LHCN-M2 (cell line): ENCODE data around the gene MRPL49. TPM values are rescaled to one million over a fixed set of nuclear protein-coding genes. Genes with fewer than 3 reads are reported as not detected.
"Not testable (repeated sequence)": the region's sequence is repeated elsewhere in the genome, so short reads cannot be mapped to it uniquely, and the experiment has no call there.

Experiments used
- DNase-seq: peaks from one replicate; pipeline ENCODE4 v3.0.0-alpha.2; 2012; ENCODE audit warnings: low read depth
- total RNA-seq: library from RNA; depleted of rRNA; stranded (reverse); fragments of >200 nt; gene quantifications from 2 replicates; pipeline ENCODE4 v1.2.3, GENCODE V29; 2014

MRPL49 gene
- total RNA-seq, 1 experiment from 2014 or later, result 68.3 TPM

DNA sequence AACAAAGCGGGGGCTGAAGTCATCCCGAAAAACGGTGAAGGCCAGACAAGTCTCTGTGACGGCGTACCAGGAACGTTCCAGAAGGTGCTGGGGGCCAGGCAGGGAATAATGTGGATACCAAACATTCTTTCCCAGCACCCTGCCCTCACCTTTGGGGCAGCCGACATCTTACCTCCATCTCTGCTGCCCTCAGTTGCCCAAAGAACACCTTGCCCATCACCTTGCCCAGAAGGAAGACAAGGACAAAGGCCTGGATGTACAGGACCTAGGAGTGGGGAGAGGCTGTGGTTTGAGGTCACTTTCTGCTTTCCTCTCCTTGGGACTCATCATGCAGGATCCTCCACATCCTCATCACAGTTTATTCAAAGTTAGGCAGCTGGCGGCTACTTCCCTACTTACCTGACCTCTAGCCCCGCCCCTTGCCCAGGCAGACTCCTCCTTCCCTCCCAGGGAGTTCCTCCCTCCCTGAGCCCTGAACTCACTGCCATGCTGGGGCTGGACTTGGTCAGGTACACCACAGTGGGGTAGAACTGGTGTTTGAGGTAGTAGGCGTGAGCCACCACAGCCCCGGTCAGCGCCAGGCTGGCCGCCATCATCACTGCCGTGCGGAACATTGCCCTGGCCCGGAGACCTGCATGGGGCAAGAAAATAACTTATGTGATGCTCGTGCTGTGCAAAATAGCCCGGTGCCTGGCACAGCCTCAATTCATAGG lies 11.0 kb downstream of the MRPL49 start:
- DNase-seq, result no peak

DNA sequence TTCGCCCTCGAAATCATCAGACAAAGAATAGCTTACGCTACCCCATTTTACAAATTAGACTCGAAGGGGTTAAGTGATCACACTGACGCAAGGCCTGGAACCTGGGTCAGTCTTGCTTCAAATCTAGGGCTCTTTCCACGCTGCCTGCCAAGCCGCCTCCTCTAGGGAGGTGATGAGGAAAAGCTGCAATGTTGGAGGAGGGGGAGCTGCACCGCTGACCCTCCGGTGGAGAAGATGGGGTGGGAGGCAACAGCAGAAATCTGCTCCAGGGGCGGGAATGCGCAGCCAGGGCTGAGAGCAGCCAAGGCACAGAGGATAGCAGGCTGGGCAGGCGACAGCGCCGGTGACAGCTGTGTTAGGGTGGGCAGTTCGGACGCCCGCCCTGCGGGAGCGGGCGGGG lies 11.6 kb downstream of the MRPL49 start:
- no peak for DNase-seq

DNA sequence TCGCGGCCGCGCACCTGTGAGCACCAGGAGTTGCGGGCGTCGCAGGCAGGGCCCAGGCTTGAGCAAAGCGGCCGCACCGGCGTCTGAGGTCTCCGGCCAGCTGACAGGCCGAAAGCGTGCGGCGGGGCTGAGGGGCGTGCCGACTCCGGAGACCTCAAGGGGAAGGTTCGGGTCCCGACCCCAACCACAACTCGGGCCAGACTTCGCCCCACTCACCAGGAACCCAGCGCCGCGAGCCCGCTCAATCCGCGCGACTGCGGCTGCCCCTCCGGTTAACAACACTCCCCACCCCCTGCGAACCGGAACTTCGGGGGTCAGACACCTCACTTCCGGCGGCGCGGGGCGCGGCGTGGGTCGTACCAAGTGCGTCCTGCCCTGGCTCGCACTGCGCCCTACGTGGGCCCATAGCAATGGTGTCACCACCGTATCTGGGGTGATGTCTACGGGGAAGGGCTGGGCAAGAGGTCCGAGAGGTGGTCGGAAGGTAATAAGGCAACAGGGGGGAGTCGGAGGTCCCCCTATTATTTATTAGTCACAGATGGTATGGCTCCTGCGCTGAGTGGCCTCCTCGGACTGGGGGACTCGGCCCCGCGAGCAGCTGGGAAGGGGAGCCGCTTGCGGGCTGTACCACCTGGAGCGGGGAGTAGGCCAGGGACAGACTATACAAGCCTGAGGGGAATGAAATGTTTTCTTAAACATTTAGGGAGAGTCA lies 12.3 kb downstream of the MRPL49 start, which contains the start of gene SYVN1:
TSS of gene SYVN1 (minus strand) at position 280 of the 712 bp plus-strand sequence. CDS start 918 bp downstream, outside the sequence.
- DNase-seq, result peak; percentile 82

DNA sequence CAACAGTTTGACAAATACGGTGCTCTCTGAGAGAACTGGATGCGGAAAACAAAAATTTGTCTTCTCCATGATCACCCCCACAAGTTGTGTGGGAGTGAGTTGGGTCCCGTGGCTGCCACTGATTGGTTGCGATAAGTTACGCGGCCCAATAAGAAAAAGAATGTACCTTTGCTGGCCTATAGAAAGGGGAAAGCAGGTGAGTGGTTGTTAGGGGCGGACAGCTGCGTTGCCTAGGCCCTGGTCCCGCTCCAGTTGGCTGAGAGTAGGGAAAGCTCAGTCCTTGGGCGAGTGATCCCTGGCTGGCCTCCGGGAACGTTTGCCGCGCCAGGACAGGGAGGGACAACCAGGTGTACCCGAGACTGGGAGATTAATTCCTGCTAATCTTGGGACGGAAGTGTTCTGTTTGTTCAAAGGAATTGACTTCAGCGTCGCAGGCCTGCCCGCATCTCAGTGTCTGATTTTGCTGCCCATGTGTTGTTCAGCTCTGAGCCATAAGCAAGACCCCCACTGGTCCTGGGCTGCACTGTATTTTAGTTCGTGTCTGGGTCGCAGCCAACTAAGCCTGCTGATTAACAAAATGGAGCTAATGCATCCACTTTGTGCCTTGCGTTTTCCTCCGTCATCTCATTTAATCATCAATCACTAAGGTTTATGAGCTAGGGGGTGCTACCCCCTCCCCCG lies 13.0 kb downstream of the MRPL49 start:
- peak; percentile 95 for DNase-seq

DNA sequence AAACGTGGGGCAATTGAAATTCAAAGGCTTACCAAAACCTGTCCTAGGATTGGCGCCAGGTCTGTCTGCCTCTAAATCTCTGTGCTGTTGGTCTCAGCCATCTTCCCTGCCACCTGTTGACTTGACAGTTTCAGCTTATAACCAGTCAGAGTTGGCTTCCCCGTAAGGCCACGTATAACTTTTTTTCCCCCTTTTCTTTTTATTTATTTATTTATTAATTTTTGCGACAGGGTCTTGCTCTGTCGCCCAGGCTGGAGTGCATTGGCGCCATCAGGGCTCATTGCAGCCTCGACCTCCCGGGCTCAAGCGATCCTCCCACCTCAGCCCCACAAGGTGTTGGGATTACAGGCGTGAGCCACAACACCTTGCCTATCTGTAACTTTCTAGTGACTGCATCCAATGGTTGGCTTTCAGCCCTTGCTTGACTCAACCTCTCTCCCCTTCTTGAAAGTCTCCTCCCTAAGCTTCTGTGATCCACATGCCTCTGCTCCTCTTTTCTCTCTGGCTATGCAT lies 13.6 kb downstream of the MRPL49 start:
- no peak for DNase-seq

DNA sequence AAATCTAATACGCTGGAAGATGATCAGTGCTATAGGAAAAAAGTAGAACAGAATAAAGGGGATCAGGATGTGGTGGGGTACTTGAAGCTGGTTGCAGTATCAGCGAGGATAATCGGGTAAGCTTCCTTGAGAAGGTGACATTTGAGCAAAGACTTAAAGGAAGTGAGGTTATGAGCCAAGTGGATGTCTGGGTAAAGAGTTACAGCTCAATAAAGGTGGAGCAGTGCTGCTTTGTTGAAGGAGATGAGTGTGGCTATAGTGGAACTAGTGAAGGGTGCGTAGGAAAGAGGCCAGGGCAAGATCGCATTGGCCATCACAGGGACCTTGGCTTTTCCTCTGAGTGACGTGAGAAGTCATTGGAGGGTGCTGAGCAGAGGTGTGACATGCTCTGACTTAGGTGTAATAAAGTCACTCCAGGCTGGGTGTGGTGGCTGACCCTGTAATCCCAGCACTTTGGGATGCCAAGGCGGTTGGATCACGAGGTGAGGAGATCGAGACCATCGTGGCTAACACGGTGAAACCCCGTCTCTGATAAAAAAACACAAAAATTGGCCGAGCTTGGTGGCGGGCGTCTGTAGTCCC lies 14.5 kb downstream of the MRPL49 start:
- DNase-seq, result no peak

DNA sequence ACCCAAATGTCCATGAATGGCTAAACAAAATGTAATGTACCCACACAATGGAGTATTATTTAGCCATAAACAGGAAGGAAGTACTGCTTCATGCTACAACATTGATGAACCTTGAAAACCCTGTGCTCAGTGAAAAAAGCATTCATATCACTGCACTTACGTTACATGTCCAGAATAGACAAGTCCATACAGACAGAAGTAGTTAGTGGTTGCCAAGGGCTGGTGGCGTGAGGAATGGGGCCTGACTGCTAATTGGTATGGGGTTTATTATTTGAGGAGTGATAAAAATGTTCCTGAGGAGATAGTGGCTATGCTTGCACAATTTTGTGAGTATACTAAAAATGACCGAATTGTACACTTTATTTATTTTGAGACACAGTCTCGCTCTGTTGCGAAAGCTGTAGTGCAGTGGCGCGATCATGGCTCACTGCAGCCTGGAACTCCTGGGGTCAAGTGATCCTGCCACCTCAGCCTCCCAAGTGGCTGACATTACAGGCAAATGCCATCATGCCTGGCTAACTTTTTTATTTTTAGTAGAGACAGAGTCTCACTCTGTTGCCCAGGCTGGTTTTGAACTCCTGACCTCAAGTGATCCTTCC lies 19.9 kb downstream of the MRPL49 start:
- DNase-seq, result no peak

DNA sequence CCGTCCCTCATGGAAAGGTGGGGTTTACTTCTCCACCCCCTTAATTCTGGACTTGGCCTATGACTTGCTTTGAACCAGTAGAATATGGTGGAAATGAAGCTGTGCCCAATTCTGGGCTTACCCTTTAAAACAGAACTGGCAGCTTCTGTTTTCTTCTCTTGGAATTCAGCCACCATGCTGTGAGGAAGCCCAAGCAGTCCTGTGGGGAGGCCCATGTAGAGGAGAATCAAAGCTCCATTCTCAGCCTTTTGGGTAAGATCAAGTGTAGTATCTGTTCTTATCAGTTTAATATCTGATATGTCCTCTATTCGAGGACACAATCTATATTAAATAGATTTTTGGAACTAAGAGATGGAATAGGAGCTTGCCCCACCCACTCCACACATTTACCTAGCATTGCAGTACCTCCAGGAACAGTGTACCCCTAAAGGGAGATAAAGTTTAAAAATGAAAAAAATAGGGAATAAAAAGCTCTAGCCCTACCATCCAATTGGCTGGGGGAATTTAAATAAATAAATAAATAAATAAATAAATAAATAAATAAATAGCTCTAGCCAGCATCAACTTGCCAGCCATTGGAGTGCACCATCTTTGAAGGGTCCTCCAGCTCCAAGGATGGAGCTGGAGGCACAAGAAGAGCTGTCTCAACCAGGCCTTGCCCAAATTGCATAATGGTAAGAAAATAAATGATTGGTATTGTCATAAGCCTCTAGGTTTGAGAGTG lies 25.4 kb downstream of the MRPL49 start:
- no peak for DNase-seq

DNA sequence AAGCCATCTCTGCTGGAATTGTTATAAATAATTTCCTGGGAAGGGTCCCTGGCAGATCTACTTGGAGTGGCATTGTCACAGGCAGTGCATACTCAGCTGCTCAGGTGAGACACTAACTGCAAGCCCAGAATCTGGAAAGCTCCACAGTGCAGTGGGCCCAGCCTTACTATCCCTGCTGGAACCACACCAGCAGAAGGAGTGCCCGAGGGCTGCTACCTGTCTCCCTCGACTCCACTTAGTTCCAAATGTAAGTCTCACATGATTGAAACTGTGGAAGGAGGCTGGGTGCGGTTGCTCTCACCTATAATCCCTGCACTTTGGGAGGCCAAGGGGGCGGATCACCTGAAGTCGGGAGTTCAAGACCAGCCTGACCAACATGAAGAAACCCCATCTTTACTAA lies 26.5 kb downstream of the MRPL49 start:
- DNase-seq, result no peak

DNA sequence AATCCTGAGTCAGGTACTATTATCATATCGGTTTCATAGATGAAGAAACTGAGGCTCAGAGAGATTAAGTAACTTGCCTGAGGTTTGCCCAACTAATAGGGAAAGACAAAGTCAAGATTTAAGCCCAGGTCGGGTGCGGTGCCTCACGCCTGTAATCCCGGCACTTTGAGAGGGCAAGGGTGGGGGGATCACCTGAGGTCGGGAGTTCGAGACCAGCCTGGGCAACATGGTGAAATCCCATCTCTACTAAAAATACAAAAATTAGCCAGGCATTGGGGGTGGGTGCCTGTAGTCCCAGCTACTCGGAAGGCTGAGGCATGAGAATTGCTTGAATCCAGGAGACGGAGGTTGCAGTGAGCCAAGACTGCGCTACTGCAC lies 28.0 kb downstream of the MRPL49 start:
- not testable (repeated sequence) for DNase-seq

DNA sequence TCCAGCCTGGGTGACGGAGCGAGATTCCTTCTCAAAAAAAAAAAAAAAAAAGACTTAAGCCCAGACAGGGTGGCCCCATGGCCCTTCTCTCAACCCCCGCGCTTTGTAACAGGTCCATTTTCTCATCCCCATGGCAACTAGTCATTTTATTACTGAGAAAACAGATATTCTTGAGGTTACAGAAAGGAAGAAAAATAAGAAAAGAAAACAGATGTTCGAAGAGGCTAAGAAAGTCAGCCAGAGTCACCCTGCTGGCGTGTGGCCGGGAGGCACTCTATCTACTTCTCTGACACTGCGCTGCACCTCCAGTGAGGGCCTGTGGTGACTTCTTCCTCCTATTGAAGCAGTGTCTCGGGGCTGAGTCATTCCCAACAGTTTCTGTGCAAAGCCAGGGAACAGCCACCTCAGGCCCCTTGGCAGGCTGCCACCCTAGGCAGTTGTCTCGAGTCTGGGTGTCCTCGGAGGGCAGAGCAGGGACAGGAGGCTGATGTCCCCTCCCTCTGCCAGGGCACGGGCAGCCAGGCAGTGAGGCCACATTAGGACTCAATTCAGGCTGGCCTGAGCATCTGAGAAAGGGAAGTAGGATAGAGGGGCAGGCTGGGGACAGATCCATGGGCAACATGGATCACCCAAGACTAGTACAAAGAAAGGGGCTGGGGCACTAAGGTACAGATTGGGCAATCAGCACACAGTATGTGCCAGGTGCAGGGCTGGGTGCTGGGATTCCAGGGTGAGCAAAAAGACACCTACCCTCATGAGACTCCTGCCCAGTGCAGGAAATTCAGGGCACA lies 28.6 kb downstream of the MRPL49 start:
- DNase-seq, result peak; percentile 92

DNA sequence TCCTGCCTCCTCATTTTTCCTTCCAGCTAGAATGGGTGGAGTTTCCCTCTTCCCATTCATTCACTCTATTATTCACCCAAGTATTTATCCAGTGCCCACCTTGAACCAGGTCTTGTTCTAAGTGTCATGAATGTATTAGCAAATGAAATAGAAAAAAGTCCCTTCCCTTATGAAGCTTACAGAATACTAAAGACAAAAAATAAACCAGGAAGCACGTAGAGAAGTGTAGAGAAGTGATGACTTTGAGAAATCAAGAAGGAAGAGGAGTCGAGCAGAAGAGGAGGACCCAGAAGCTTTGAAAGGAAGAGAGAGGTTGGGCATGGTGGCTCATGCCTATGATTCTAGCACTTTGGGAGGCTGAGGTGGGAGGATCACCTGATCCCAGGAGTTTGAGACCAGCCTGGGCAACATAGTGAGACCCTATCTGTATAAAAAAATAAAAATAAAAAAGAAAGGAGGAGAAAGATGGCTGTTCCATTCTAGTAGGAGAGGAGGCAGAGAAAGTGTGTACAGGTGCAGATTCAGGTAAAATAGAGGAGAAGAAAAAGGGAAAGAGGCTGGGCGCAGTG lies 29.3 kb downstream of the MRPL49 start:
- DNase-seq, result no peak

DNA sequence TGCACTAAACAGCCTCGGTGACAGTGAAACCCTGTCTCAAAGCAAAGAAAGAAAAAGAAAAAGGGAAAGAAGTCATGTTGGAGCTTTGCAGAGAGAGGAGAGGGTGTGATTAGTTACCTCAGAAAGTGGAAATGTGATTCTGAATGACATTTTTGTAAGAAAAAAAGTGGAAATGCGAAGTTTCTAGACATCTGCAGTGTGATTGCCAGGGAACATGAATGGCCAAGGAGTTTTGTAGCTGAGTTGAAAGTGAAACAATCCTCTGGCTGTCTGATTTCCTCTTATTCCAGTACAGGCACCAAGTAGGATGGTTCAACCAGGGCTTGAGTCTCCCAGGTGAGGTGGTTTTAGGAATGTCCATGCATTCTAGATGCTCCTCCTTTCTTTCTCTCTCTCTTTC lies 30.0 kb downstream of the MRPL49 start:
- no peak for DNase-seq

DNA sequence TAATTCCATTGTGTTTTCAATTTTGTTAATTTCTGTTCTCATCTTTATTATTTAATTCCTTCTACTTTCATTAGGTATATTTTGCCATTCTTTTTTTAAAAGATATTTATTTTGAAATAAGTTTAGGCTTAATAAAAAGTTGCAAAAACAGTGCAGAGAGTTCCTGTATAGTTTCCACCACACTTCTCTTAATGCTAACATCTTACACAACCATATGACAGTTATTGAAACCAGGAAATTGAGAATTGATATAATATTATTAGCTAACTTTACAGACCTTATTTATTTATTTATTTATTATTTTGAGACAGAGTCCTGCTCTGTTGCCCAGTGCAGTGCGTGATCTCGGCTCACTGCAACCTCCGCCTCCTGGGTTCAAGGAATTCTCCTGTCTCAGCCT lies 34.1 kb downstream of the MRPL49 start:
- no peak for DNase-seq

DNA sequence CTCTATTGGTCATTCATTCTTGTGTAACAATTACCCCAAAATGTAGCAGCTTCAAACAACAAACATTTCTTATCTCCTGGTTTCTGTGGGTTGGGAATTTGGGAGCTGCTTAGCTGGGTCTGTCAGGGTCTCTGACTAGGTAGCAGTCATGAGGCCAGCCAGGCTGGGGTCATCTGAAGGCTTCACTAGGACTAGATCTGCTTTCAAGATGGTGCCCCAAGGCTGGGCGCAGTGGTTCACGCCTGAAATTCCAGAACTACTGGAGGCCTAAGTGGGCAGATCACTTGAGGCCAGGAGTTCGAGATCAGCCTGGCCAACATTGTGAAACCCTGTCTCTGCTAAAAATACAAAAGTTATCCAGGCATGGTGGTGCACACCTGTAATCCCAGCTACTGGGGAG lies 34.8 kb downstream of the MRPL49 start:
- DNase-seq, result no peak

DNA sequence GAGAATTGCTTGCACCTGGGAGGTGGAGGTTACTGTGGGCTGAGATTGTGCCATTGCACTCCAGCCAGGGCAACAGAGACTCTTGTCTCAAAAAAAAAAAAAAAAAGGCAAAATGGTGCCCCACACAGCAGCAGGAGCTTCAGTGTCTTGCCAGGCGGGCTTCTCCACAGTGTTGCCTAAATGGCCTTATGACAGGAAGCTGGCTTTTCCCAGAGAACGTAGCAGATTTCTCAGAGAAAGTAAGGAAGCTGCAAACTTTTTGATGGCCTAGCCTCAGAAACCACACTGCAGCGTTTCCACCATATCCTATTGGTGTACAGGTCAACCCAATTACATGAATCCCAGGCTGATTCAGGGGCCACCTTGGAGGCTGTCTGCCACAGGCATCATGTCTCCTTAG lies 35.2 kb downstream of the MRPL49 start:
- no peak for DNase-seq

DNA sequence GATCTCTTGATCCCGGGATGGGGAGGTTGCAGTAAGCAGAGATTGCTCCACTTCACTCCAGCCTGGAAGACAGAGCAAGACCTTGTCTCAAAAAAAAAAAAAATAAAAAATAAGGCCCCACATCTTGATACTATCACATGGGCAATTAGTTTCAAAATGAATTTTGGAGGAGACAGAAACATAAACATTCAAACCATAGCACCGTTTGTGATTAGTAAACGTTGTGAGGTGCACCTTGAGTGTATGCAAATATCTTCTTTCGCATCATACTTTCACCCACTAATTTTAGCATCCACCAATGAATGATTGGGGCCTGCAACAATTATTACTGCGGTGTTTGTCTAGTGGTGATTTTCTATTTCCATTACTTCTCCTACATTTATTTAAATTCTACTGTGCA lies 36.9 kb downstream of the MRPL49 start:
- DNase-seq, result no peak

DNA sequence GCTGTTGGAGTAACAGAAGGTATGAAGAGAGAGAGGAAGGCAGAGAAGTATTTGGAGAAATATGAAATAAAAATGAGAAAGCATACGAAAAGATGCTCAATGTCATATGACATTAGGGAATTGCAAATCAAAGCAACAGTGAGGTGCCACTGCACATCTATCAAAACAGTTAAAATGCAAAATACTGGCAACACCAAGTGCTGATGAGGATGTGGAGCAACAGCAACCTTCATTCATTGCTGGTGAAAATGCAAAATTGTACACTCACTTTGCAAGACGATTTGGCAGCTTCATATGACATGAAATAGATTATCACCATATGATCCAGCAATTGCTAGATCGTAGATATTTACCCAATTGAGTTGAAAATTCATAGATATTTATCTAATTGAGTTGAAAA lies 38.5 kb downstream of the MRPL49 start:
- DNase-seq, result no peak

DNA sequence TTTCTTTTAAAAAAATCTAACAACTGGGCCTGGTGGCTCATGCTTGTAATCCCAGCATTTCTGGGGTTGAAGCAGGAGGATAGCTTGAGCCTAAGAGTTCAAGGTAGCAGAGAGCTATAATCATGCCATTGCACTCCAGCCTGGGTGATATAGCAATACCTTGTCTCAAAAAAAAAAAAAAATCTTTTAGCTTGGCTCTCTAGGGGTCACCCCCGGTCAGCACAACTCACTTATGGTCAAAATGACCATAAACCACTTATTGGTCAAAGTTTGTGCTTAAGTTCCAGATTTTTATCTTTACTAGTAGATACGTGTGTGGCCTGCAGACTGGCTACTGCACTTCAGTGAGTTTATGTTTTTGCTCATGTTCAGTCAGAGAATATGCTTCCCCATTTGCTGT lies 41.6 kb downstream of the MRPL49 start:
- no peak for DNase-seq
